GM19023 (cell line): Measurements from ENCODE around the gene MAJIN.
"Not testable (repeated sequence)": the region's sequence is repeated elsewhere in the genome, so short reads cannot be mapped to it uniquely, and the experiment has no call there.

Experiments used
- ATAC-seq: cut with Tn5 transposase; IDR thresholded peaks from one replicate; pipeline ENCODE4 v1.9.1; 2021; ENCODE audit warnings: mild to moderate bottlenecking, moderate library complexity; ENCODE audit not compliant: unreplicated experiment

MAJIN gene

DNA sequence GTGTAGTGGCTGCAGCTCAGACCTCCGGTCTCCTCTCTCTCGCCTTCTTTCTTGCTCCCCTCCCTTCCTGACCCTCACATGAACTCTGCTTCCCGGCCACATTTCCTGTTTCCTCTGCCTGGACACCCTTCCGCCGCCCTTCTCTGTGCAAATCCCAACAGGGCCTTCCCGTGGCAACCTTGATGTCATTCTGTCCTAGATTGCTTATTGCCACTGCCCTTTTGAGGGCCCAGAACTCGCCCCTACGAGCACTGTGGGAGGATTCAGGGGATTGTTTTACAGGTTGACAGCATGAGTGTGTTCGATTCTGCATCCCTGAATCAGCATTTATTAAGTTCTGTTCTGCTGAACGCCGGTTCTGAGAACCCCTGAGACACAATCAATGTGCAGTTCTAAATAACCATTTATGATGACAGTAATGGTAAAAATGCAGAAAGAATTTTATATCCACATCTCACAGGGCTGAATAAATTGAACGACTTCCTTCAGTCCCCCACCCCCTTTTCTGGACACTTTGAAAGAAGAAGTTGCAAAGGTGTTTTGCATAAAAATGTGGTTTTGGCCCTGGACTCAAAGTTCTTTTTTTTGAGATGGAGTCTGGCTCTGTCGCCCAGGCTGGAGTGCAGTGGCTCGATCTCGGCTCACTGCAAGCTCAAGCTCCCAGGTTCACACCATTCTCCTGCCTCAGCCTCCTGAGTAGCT, 18.5 kb upstream of the MAJIN start:
- ATAC-seq = no peak

DNA sequence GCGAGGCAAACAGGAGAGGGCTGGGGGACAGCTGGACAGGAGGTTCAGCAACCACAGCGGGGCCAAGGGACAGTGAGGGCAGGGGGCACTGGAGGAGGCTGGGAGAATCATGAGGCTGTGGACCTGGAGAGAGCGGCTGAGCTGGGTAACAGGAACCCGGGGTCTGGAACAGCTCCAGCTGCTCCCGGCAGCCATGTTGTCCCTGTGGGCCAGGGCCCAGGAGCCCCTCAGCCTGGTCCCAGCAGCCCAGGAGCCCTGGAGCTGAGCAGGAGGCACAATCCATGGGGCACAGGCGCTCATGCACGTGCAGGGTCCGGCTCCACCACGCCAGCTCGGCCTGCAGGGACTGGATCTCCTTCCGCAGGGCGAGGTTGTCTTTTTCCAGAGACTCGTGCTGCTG, 17.5 kb upstream of the MAJIN start:
- ATAC-seq = no peak

DNA sequence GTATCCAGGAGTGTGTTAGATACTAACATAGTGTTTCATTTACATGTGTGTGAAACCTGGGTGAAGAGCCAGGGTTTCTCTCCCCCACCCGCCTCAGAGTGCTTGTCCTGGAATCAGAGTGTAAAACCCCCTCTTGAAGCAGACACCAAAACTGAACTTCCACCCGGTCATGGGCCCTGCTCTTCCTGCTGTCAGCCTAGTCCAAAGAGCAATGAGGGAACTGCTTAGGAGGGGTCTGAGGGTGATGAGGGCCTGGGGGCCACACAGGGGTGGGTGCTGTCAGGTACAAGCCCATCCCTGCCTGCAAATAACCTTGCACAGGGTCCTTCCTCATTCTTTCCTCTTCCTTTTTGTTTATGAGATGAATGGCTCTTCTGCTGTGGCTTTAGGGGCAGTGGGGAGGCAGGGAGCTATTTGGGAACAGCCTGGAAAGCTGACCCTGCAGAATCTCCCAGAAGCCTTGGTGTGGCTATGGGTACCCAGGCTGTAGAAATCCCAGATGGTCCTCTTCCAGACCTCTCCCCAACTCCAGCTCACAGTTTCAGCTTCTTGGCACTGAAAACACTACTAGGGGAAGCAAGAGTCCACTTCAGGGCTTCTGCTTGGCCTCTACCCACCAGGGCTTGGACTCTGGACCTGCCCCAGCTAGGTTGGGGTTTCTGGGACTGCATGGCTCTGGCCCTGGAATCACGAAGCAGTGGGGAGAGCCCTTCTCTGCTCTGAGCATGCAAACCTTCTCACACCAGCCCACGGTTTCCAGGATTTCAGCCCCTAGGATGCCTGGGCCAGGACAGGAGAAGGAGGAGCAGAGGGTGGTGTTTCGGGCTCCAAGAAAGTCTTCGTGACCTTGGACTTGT, 16.3 kb upstream of the MAJIN start:
- no peak for ATAC-seq

DNA sequence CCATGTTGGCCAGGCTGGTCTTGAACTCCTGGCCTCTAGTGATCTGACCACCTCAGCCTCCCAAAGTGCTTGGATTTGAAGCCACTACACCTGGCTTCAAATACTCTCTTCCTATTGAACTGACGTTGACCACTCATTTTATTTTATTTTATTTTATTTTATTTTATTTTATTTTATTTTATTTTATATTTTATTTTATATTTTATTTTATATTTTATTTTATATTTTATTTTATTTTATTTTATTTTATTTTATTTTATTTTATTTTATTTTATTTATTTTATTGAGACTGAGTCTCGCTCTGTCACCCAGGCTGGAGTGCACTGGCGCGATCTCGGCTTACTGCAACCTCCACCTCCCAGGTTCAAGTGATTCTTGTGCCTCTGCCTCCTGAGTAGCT, 11.4 kb upstream of the MAJIN start:
- not testable (repeated sequence) for ATAC-seq

DNA sequence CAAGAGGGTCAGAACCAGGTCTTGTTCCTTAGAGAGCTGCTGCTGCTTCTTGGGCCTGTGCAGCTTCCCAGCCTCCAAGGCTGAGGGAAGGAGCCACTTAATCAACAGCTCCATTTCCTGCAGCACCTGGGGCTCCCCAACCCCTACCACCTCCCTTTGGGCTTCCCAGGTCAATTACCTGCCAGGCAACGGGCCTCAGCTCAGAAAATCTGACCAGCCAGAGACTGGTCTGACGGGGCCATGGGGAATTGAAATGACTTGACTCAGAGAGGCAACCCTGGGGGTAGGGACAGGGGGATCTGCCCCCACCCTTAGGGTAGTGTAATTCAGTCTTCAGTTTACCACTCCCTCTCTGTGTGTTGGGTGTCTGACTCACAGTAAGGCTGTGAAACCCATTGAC, 4.7 kb upstream of the MAJIN start:
- ATAC-seq = no peak

DNA sequence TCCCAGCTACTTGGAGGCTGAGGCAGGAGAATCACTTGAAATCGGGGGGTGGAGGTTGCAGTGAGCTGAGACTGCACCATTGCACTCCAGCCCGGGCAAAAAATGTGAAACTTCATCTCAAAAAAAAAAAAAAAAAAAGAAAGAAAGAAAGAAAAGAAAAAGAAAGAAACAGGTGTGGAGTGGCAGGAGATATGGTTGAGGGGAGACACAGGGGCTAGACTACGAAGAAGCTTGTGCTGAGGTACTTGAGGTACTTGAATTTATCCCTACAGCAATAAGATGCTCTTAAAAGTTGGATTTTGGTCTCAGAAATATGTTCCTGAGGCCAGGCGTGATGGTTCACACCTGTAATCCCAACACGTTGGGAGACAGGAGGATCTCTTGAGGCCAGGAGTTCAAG, 2.2 kb upstream of the MAJIN start:
- ATAC-seq = no peak

GRCh38 chr11:64970731-64971151, 1.2 kb downstream of the MAJIN start:
- ATAC-seq = no peak

DNA sequence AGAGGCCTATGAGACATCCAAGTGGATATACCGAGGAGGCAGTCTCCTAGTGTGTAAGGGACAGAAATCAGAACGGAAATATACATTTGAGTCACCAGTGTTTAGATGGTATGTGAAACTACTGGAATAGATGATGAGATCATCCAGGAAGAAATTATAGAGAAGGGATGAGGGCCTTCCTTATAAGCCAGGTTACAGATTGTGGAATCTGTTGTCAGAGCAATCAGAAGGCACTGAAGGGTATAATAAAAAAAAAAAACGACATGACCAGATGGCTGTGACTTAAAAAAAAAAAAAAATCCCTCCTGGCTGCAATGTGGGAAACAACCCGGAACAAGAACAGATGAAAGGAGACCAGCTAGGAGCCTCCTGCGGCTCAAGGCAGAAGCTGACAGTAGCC, 2.7 kb downstream of the MAJIN start:
- ATAC-seq = no peak

DNA sequence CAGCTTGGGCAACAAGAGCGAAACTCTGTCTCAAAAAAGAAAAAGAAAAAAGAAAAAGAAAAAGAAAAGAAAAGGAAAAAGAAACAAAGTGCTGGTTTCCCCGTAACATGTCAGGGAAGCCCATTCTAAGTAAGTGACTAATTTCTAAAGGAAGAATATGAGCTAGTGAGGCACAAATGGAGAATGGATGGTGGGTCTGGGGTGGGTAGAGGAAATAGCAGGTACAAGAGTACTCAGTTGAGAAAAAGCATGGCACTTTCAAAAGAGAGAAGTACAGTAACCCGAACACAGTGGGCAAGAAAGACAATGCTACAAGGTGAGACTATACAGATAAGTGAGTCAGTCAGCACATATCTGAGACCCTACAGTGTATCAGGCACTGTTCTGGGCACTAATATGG, 4.5 kb downstream of the MAJIN start:
- no peak for ATAC-seq

DNA sequence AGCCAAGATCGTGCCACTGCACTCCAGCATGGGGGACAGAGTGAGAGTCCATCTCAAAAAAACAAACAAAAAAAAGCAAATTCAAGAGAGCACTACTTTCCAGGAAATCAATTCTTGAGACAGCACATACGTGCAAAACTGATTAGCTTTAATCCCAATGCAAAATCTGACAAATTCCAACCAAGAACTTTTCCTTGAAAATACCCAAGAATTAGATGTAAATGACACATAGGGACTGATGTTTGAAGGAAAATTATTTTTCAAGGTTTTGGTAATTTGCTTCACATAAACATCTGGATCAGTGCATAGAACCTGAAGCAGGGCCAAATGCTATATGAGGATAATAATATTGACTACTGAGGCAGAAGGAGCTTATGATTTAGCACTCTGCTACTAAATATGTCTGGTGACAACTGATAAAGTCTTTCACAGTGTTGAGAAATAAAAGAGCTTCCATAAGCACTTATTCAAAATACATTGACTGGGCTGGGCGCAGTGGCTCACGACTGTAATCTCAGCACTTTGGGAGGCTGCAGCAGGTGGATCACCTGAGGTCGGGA, 8.8 kb downstream of the MAJIN start:
- ATAC-seq = no peak

- ATAC-seq = no peak
Measured at GRCh38 chr11:64960719-64961118, 11.2 kb downstream of the MAJIN start.

GRCh38 chr11:64959498-64959897, 12.4 kb downstream of the MAJIN start:
- ATAC-seq = no peak

DNA sequence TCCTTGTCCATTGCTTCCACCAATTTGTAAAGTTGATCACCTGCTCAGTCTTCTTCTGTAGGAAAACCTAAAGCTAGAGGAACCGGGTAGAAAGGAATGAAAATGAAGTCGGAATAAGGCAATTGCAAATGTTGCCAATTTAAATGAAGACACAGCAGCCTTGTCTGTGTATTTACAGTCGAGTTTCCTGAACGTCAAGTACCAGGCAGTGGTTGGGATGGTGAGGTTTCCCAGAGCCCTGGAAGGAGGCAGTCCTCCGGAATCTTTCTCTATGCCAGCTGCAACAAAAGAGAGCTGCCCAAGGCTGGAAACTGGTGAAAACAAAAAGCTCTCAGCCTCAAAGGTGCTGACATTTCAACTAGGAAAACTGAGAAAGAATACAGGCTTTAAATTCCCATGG, 17.7 kb downstream of the MAJIN start:
- no peak for ATAC-seq

DNA sequence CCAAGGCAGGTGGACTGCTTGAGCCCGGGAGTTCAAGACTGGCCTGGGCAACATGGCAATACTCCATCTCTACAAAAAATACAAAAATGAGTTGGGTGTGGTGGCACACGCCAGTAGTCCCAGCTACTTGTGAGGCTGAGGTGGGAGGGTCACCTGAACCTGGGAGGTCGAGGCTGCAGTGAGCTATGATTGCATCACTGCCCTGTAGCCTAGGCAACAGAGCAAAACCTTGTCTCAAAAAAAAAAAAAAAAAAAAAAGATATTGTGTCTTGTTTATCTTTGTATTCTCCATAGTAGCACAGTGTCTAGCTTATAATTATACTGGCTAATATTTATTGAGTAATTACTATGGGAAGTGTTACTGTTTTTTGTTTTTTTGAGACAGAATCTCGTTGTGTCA, 20.4 kb downstream of the MAJIN start:
- no peak for ATAC-seq

GRCh38 chr11:64947208-64947814, 24.6 kb downstream of the MAJIN start:
- no peak for ATAC-seq

DNA sequence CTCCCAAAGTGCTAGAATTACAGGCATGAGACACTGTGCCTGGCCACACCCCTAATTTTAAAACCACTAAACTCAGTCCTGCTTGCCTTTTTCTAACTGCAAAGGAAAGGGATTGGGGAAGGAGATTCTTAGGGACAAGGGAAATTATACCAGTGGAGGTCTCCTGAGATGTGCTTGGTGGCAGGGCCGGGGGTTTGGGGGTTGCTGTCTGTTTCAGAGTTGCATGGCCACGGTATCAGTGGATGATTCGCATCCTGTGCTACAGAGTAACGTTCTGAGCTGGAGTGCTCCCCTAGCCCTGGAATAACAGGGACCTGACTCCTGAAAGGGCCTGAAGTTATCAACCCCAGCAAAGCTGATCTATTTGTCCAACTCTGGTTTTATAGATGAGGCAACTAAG, 35.4 kb downstream of the MAJIN start:
- ATAC-seq = no peak

DNA sequence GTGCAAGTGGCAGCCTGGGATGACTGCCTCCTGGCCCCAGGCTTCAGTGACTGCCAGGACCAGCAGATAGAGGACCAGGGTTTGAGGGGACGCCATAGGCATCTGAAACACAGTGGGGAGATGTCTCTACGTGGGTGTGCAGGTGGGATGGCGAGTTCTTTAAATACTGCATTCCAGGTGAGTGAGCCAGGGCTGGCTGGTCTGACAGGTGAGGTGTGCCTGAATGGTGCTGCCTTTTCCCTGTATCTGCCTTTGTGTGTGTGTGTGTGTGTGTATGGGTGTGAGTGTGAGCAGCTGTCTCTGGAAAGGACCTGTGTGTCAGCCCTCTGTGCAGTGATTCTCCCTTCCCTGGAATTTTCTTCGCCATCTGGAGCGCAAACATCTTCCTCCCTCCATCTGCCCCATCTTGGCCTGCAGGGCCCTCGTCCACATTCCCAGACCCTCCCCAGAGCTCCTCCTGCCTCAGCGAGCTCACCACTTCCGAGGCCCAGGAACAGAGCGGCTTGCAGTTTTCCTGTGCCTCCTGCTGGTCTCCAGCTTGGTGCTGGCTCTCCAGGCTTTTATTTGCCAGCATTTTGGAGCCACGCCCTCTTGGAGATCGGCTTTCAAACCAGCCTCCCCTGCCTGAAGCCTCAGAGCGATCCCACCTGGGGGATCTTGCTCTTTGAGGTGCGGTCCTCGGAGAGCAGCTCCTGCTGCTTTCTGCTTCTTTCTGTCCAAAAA, 36.4 kb downstream of the MAJIN start, which contains the start of gene GPHA2:
TSS of gene GPHA2 (minus strand) at position 535 of the 723 bp plus-strand sequence. CDS start at position 102, 433 bp downstream.
- ATAC-seq = no peak

- no peak for ATAC-seq
Measured at GRCh38 chr11:64934682-64935358, 37.1 kb downstream of the MAJIN start.

DNA sequence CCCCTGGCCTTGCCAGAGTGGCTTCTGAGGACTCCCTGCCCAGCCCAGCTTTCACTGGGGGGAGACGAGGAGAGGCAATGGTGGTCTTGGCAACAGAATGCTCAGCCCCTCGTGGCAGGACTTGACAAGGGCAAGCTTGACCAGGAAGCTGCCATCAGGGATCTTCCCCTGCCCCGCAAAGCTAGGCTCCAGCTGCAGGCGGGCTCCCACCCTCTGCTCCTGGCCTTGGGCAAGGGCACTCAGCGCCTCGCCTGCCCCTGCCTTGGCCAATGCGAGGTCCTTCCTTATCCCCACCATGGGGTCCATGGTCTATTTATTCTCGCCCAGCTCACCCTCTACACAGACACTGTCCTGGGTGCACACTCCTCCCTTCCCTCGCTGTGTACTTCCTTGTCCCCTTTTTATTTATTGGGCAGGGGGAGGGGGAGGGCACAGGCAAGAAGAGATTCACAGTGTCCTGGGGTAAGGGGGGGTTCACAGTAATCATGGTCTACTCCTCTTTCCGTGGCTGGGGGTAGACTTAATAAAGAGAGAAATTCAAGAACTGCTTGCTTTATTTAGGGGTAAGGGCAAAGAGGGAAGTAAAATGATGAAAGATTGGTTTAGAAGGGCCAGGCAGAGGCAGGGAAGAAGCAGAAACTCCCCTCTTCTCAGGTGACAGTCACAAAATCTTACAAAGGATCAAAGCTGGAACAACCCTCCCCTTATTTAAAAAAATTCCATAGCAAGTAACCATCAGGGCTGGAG, 37.8 kb downstream of the MAJIN start:
- no peak for ATAC-seq
